ENCODE results near the gene DUSP23.

GRCh38 chr1:159779403-159779851 is 1.3 kb upstream of the DUSP23 start:
- no peak for TF ChIP-seq CTCF (IDR thresholded peaks at IDR 0.05)
- TF ChIP-seq POLR2A (IDR thresholded peaks at IDR 0.05; ENCODE audit: low read depth) = no peak
- no peak for TF ChIP-seq EP300 (IDR thresholded peaks at IDR 0.05)
- peak; percentile 13 to 57 for TF ChIP-seq POLR2AphosphoS5 (IDR thresholded peaks at IDR 0.05)
